ENCODE measurements around the gene IFNG-AS1. TPM values are rescaled to one million over a fixed set of nuclear protein-coding genes. Genes with fewer than 3 reads are reported as not detected.

Gene IFNG-AS1
- total RNA-seq, 2 donors from 2014 or later: 2.7 TPM; not detected in 1

DNA sequence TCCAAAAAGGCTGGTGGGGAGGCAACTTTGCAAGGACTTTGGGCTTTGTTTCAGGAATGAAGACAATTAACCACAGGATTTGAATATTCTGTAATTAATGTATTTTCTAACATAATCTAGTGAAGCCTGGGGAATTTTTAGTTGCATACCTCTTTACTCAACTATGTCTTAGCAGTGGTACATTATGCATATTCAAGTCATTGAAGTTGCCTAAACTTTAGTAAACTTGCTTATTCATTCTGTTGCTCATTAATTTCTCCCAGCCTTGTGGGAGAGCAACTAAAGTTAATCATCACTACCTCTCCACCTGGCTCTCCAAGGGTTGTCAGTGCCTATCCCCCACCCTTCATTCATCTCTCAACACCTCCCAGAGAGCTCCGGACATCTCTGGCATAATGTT lies 54.2 kb downstream of the IFNG-AS1 start:
- H3K9me3 ChIP-seq: no peaks in the 10 kb centered on the region
- no peaks in the 10 kb centered on the region for H3K4me1 ChIP-seq
- no peaks in the 10 kb centered on the region for H3K27me3 ChIP-seq
- no peak overlapping the region for H3K27ac ChIP-seq
- DNase-seq (ENCODE audit: low spot score): no peak
- TF ChIP-seq, protein P1, sequence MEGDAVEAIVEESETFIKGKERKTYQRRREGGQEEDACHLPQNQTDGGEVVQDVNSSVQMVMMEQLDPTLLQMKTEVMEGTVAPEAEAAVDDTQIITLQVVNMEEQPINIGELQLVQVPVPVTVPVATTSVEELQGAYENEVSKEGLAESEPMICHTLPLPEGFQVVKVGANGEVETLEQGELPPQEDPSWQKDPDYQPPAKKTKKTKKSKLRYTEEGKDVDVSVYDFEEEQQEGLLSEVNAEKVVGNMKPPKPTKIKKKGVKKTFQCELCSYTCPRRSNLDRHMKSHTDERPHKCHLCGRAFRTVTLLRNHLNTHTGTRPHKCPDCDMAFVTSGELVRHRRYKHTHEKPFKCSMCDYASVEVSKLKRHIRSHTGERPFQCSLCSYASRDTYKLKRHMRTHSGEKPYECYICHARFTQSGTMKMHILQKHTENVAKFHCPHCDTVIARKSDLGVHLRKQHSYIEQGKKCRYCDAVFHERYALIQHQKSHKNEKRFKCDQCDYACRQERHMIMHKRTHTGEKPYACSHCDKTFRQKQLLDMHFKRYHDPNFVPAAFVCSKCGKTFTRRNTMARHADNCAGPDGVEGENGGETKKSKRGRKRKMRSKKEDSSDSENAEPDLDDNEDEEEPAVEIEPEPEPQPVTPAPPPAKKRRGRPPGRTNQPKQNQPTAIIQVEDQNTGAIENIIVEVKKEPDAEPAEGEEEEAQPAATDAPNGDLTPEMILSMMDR (IDR thresholded peaks at IDR 0.05): no peak
- no peaks in the 10 kb centered on the region for H3K36me3 ChIP-seq
- no peak overlapping the region for H3K4me3 ChIP-seq

DNA sequence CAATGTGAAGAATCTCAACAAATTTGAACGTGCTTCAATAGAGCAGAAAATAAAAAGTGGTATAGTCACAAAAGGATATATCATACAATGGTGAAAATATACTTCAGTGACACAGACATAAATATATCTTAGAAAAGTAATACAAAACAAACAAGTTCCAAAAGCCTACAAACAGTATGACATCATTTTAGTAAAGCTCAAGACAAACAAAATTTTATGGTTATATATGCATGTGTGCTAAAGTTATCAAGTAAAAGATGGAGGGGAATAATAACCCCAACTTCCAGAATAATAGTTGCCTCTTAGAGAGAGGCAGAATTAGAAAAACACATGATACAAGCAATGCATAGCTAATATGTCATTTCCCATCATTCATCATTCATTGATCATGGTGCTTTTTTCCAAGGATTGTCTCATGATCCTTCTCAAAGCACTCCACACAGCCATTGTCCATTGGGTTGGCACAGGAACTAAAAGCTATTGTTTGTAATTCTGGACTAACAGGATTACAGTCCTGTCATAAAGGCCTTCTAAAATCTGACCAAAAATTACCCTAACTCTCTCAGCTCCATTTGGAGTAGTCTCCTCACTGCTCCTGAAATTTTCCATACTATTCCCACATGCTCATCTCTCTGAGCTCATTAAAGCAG lies 59.5 kb downstream of the IFNG-AS1 start:
- H3K36me3 ChIP-seq: no peaks in the 10 kb centered on the region
- TF ChIP-seq, protein P1 (IDR thresholded peaks at IDR 0.05): no peak

GRCh38 chr12:68056300-68056699 lies 67.1 kb downstream of the IFNG-AS1 start:
- no peaks in the 10 kb centered on the region for H3K4me1 ChIP-seq
- peaks cover 0 to 4% of the 10 kb centered on the region in 2 donors for H3K9me3 ChIP-seq
- TF ChIP-seq, protein P1 (IDR thresholded peaks at IDR 0.05): no peak

More for the DNA sequence above, 59.5 kb downstream of the IFNG-AS1 start:
- Histone ChIP-seq H3K27ac (no peak overlapping the region), H3K27me3 (no peaks in the 10 kb centered on the region), H3K4me1 (no peaks in the 10 kb centered on the region), H3K9me3 (no peaks in the 10 kb centered on the region), H3K4me3 (no peak overlapping the region)
- DNase-seq (ENCODE audit: low spot score): no peak

DNA sequence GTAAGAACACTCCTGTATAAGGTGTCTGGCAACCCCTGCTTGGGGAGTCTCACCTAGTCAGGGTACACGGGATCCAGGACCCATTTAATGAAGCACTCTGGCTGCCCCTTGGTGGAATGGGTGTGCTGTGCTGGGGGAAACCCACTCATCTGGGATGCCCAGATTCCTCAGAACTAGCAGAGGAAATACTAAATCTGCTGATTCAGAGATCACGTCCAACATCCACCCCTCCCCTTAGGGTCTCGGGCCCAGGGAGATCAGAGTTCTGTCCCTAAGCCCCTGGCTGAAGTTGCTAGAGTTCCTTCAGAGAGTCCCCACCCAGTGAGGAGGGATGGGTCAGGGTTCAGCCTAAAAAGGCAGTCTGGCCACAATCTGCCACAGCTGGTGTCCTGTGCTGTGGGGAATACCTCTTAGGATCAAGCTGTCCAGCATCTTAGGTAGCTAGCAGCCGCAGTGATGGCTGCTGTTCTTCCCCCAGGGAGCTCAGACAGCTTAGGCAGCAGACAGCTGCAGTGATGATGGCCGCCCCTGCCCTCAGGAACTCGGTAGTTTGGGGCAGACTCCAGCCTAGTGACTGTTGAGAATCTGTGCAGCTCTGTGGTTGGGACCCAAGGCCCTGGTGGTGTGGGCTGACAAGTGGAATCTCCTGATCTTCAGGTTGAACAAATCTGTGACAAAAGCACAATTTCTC lies 74.8 kb downstream of the IFNG-AS1 start:
- peaks cover 0 to 7% of the 10 kb centered on the region in 2 donors for H3K9me3 ChIP-seq
- H3K4me1 ChIP-seq: no peaks in the 10 kb centered on the region
- no peak overlapping the region for H3K27ac ChIP-seq
- TF ChIP-seq, protein P1 (IDR thresholded peaks at IDR 0.05): no peak
- no peak for DNase-seq (ENCODE audit: low spot score)
- no peak overlapping the region for H3K4me3 ChIP-seq
- no peaks in the 10 kb centered on the region for H3K27me3 ChIP-seq
- no peaks in the 10 kb centered on the region for H3K36me3 ChIP-seq

More at GRCh38 chr12:68056300-68056699, 67.1 kb downstream of the IFNG-AS1 start:
- Histone ChIP-seq H3K4me3 (no peak overlapping the region), H3K36me3 (no peaks in the 10 kb centered on the region), H3K27me3 (no peaks in the 10 kb centered on the region), H3K27ac (no peak overlapping the region)
- no peak for DNase-seq (ENCODE audit: low spot score)

- H3K4me3 ChIP-seq: no peak overlapping the region
These were observed 75.9 kb downstream of the IFNG-AS1 start for GRCh38 chr12:68065163-68065562.

More at GRCh38 chr12:68065163-68065562, 75.9 kb downstream of the IFNG-AS1 start:
- Histone ChIP-seq H3K9me3 (peaks cover 0 to 7% of the 10 kb centered on the region in 2 donors), H3K36me3 (no peaks in the 10 kb centered on the region), H3K27ac (no peak overlapping the region), H3K4me1 (no peaks in the 10 kb centered on the region), H3K27me3 (no peaks in the 10 kb centered on the region)
- DNase-seq (ENCODE audit: low spot score): no peak
- TF ChIP-seq, protein P1 (IDR thresholded peaks at IDR 0.05): no peak

Measured in right atrium auricular region (tissue), 2 donors.